Stimulated activated CD8-positive, alpha-beta memory T cell treated with anti-CD3 and anti-CD28 coated beads, Interleukin-4, amount 100 ng/mL, for 1 hour (primary cell): ENCODE measurements around the gene AVL9.

Source experiments
- DNase-seq, 2 donors: peaks; one replicate each; pipeline ENCODE4 v3.0.0-alpha.2; 2020; ENCODE audit warnings: low read depth in 2 of 2, low spot score in 1 of 2

AVL9 gene

DNA sequence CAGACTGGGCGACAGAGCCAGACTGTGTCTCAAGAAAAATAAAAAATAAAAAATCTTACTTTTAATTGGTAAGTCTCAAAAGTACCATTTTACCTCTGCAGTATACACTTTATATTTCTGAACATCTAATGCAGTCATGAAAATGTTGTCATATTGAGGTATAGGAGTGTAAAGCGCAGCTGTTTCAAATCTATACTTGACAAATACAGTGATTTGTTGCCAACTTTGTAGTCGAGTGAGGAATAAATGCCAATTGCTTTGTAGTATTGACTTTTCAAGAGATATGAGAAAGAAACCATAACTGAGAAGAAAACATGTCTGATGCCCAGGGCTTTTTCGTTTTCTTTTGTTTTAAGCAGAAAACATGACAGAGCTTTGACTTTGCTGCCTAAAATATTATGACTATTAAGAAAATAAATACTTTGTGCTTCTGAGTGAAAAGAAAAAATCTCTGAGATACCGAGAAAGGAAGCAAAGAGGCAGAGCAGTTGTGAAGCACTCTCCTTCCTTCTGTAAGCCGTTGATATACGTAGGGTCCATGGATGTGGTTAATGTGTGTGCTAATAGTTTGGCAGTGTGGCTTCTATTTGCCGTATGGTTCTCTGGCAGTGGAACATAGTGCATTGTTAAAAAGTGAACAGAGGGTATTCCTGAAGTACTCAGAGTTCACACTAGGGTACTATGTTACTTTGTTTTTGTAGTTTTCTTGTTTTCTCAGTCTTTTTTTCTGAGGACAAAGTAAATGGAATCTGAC, 38.2 kb downstream of the AVL9 start:
- no peak for DNase-seq

GRCh38 chr7:32535162-32535702, 39.9 kb downstream of the AVL9 start:
- no peak for DNase-seq

DNA sequence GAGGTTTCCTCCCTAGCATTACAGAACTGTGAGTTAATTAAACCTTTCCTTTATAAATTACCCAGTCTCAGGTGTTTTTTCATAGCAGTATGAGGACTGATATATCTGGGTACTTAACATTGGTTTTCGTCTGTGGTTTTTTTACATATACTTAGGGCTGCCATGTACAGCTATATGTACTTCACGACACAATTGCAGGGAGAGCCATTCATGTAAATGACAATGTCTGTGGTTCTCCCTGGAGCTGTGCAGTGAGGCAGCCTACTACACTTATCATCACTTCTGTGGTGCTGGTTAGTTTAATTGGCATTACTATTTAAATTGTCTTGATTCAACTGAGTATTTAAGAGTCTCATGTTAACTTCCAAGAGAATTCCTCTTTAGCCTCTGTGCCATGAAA, 40.7 kb downstream of the AVL9 start:
- DNase-seq = no peak

DNA sequence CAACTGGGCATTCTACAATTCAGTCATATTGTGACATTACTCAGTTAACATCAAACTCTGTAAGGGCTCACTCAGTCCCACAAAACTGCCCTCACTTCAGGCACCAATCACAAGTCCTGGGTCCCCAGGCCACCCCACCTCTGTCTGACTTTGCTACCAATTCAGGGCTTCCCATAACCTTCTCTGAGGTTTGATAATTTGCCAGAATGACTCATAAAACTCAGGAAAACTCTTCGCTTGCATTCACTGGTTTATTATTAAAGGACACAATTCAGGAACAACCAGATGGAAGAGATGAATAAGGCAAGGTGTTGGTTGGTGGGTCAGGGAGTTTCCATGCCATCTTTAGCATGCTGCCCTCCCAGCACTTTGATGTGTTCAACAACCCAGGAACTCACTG, 41.3 kb downstream of the AVL9 start:
- no peak for DNase-seq

GRCh38 chr7:32537760-32538159, 42.5 kb downstream of the AVL9 start:
- DNase-seq = no peak

GRCh38 chr7:32539366-32539765, 44.1 kb downstream of the AVL9 start:
- no peak for DNase-seq

GRCh38 chr7:32539919-32540531, 44.7 kb downstream of the AVL9 start:
- no peak for DNase-seq

GRCh38 chr7:32542595-32542994, 47.3 kb downstream of the AVL9 start:
- no peak for DNase-seq

- no peak for DNase-seq
These were observed 64.2 kb downstream of the AVL9 start for GRCh38 chr7:32559480-32559879.

DNA sequence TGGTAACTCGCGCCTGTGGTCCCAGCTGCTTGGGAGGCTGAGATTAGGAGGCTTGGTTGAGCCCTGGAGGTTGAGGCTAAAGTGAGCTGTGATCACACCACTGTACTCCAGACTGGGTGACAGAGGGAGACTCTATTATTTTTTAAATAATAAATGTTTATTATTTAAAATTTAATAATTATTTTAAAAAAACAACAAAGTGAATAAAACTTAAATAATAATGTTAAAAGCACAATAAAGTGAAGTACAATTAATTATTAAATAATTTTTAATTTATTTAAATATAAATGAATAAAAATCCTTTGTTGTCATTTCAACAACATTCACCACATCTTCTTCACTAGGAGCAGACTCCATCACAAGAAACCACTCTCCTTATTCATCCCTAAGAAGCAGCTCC, 64.8 kb downstream of the AVL9 start:
- no peak for DNase-seq

- DNase-seq = no peak
These were observed 66.3 kb downstream of the AVL9 start for GRCh38 chr7:32561613-32562012.

DNA sequence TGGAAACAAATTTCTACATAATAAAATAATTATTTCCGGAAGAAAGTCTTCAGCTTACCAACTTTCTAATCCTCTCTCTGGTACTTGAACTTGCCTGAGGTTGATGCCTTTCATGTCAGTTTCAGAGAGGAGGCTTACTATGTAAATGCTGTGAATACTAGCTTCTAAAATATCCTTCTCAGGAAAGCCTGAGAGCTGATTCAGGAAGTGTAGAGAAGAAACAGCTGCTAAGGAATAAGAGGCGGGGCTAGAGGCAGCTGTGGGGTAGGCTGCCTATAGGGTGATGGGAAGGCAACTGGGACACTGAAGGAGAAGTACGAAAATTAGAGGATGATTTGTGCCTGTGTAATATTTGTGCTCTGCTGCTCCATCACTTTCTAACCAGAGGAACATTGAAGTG, 69.3 kb downstream of the AVL9 start:
- DNase-seq = no peak

DNA sequence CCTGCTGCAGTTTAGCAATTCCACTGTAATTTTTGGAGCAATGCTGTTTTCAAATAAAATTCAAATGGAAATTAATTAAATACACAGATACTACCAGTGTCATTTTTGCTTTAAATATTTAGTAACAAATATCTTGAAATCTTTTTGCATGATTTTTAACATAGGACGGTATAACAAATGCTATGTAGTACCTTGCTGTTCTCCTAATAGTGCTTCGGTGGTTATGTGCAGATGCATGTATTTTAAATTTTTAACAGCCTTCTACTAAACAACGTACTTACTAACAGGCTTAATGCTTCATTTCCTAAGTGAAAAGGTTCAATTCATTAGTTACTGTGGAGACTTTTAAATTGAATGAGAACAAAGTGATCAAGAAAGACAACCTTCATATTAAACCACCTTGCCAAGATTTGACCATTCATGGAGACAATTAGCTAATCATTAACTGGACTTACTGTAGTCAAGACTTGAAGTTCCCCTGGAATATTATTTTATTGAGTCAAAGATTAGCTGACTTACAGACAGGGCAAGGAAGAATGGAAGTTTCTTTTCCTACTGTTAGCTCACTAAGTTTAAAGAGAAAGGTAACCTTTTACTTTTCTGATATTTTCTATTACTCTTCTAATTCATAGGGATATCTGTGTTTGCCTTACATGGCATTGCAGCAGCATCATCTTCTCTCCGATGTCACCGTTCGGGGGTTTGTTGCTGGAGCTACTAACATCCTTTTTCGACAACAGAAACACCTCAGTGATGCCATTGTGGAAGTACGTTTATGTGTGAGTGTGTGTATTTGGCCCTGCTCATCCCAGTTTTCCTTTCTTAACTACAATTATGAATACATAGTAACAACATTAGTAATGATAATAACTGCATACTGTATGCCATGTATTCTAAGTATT, 74.3 kb downstream of the AVL9 start:
- DNase-seq = no peak

DNA sequence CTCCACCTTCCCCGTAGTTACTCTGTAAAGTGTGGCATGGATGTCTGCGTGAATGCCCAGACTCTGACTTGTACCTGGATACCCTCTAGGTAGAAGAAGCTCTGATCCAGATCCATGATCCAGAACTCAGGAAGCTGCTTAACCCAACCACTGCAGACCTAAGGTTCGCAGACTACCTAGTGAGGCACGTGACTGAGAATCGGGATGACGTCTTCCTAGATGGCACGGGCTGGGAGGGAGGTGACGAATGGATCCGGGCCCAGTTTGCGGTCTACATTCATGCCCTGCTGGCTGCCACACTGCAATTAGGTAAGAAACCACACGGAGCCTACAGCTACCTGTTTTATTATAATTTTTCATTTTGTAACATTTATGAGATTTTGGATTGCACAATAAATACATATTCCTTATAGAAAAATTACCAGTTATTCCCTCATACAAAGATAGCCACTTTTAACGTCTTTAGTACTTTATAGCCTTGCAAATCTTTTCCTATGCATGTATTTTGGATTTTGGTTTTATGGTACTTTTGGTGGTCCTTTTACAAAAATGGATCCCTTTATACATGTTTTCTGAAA, 77.9 kb downstream of the AVL9 start:
- no peak for DNase-seq

DNA sequence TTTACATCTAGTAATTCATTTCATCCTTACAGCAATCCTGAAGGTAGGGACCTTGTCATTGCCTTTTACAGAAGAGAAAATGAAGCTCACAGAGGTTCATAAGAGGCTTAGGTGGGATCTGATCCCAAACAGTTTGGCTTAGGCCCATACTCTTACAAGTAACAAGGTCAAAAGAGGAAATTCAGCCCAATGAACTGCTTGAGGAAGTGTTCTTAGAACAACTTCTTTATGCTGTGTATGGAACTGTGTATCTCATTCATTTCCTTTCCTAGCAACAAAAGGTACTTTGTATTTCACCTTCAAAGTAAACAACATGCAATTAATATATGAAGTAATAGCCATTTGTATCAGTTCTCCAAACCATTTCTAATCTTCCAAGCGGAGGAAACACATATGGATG, 79.3 kb downstream of the AVL9 start:
- DNase-seq = no peak

GRCh38 chr7:32577421-32577820, 82.1 kb downstream of the AVL9 start:
- DNase-seq = no peak

DNA sequence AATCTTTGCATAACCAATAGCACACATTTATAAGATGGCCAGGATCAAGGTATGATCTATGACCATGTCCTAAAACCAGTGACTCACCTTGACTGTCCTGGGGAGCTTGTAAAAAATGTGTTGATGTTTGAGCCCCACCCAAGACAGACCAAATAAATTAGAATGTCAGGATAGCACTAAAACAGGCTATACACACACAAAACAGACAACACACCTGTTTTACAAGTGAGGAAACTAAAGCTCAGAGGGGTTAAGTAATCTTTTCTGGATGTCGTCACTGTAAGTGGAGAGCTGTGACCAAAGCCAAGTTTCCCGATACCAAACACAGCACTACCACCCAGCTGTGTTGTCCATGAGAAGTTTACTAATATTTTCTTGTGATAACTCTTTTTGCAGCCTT, 84.5 kb downstream of the AVL9 start:
- DNase-seq = no peak

DNA sequence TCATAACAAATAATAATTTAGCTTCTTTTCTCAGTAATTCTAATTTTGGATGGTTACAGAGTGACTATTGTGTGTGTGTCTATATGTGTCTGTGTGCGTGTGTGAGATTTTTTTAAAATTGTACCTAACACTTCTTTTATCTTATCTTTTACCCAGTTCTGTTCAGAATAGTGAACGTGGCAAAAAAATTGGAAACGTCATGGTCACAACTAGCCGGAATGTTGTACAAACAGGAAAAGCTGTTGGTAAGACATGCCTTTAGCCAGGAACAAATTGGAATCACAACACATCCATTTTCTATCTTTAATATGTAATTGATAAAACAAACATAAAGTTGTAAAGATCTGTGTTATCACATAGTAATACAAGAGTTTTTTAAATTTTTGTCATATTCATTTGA, 85.4 kb downstream of the AVL9 start:
- DNase-seq = no peak

GRCh38 chr7:32582036-32582435, 86.7 kb downstream of the AVL9 start:
- no peak for DNase-seq

GRCh38 chr7:32583791-32584190, 88.5 kb downstream of the AVL9 start:
- DNase-seq = no peak
